Measurements from ENCODE around the gene SPATA19. TPM values are rescaled to one million over a fixed set of nuclear protein-coding genes. Genes with fewer than 3 reads are reported as not detected.

Gene SPATA19
- total RNA-seq, 1 experiment from 2014 or later = not detected

- ATAC-seq = no peak
Measured at GRCh38 chr11:133811850-133812685, 33.2 kb downstream of the SPATA19 start.

GRCh38 chr11:133810766-133811165, 34.5 kb downstream of the SPATA19 start:
- no peaks in the 10 kb centered on the region for H3K9me3 ChIP-seq (ENCODE audit: control insufficient read depth, insufficient read depth, low read depth, low read length)
- DNase-seq (ENCODE audit: low read depth, low spot score) = no peak
- no peak for TF ChIP-seq TCF7L2 (IDR thresholded peaks at IDR 0.05; ENCODE audit: low read depth, low read length)
- no peak for TF ChIP-seq REST (IDR thresholded peaks at IDR 0.05; ENCODE audit: insufficient read depth in 1 of 2, low read depth in 2 of 2, low read length in 1 of 2)
- no peak for TF ChIP-seq POLR2AphosphoS5 (IDR thresholded peaks at IDR 0.05; ENCODE audit: low read depth, low read length)
- TF ChIP-seq SIN3A (IDR thresholded peaks at IDR 0.05; ENCODE audit: borderline replicate concordance, insufficient read depth, low read depth, low read length) = no peak
- TF ChIP-seq CTCF (IDR thresholded peaks at IDR 0.05) = no peak
- no peak overlapping the region for H3K4me3 ChIP-seq (ENCODE audit: low read depth in 2 of 2, low read length in 2 of 2)
- no peak for ATAC-seq
- in situ Hi-C loops (cut with HindIII; ENCODE audit: low pct_unique_long_range_greater_than_20kb, low sequenced_read_pairs) = no loop called here
- H3K27ac ChIP-seq (ENCODE audit: low read length) = no peak overlapping the region
- no peaks in the 10 kb centered on the region; the same call in 1 of the 2 replicates for H3K27me3 ChIP-seq (ENCODE audit: control insufficient read depth, insufficient read depth, low read length)
- ChIA-PET POLR2A (no interaction called here), CTCF (no interaction called here)
- H3K4me1 ChIP-seq (ENCODE audit: control insufficient read depth, insufficient read depth, low read length) = no peaks in the 10 kb centered on the region
- H3K36me3 ChIP-seq (ENCODE audit: control insufficient read depth, insufficient read depth, low read length) = no peaks in the 10 kb centered on the region
- intact Hi-C loops (cut with micrococcal nuclease; ENCODE audit: unreplicated experiment) = no loop called here
- no TSS peak for BruUV-seq (replicated peaks)

More at GRCh38 chr11:133811850-133812685, 33.2 kb downstream of the SPATA19 start:
- H3K27me3 ChIP-seq (ENCODE audit: control insufficient read depth, insufficient read depth, low read length) = no peaks in the 10 kb centered on the region; the same call in 1 of the 2 replicates
- ChIA-PET CTCF (no interaction called here), POLR2A (no interaction called here)
- no TSS peak for BruUV-seq (replicated peaks)
- in situ Hi-C loops (cut with HindIII; ENCODE audit: low pct_unique_long_range_greater_than_20kb, low sequenced_read_pairs) = no loop called here
- H3K4me1 ChIP-seq (ENCODE audit: control insufficient read depth, insufficient read depth, low read length) = no peaks in the 10 kb centered on the region
- H3K4me3 ChIP-seq (ENCODE audit: low read depth in 2 of 2, low read length in 2 of 2) = no peak overlapping the region
- H3K36me3 ChIP-seq (ENCODE audit: control insufficient read depth, insufficient read depth, low read length) = no peaks in the 10 kb centered on the region
- no peak overlapping the region for H3K27ac ChIP-seq (ENCODE audit: low read length)
- no peaks in the 10 kb centered on the region for H3K9me3 ChIP-seq (ENCODE audit: control insufficient read depth, insufficient read depth, low read depth, low read length)
- intact Hi-C loops (cut with micrococcal nuclease; ENCODE audit: unreplicated experiment) = no loop called here
- no peak for DNase-seq (ENCODE audit: low read depth, low spot score)
- TF ChIP-seq TCF7L2 (IDR thresholded peaks at IDR 0.05; ENCODE audit: low read depth, low read length) = no peak
- TF ChIP-seq REST (IDR thresholded peaks at IDR 0.05; ENCODE audit: insufficient read depth in 1 of 2, low read depth in 2 of 2, low read length in 1 of 2) = no peak
- no peak for TF ChIP-seq CTCF (IDR thresholded peaks at IDR 0.05)
